DMS153 treated with DMSO at 0.1 percent for 48 hours (cell line): ENCODE measurements around the gene TUBGCP6.
A peak's percentile ranks its signal among the peaks of the same experiment; 100 is the strongest.

Source experiments
- DNase-seq: peaks from one replicate; lab custom pipeline; 2025; ENCODE audit not compliant: unreplicated experiment; lab: John Stamatoyannopoulos, UW

The TUBGCP6 gene

DNA sequence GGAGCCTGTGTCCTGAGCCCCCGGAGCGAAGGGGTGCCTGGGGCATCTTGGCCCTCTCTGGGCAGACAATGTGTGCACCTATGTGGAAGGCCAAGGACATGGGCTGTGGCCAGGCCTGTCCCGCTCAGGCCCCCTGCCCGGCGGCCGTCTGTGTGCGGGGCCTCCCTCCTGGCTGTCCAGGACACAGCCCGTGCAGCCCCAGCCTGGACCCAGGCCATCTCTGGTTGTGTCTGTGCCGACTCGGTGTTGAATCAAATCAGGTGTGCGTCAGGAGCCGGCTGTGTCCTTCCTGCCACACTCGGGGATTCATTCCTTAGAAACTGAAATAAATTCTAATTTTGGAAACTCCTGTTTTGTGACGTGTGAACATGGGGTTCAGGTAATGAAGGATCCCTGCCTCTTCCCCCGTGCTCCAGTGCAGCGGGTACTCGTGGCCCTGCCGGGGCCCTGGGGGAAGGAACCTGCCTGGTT, 45.5 kb downstream of the TUBGCP6 start:
- DNase-seq = no peak

DNA sequence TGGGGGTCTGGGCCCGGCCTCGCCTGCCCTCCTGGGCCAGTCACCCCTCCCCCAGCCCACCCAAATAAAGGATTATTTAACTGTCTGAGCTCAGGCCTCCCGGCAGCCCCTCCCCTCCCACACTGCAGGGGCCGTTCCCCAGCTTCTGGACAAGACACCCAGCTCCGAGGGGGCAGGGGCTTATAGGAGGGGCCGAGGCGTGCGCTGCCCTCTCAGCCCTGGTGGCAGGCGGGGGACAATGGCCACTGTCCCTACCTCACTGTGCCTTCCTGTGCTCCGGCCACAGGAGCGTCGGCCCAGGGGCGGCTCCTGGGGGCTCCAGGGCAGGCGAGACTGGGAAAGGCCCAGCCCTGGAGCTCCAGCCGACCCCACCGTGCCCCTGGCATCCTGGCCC, 46.2 kb downstream of the TUBGCP6 start:
- no peak for DNase-seq

- DNase-seq = no peak
Measured at GRCh38 chr22:50197856-50198623, 46.8 kb downstream of the TUBGCP6 start.

- no peak for DNase-seq
Measured at GRCh38 chr22:50197000-50197800, 47.6 kb downstream of the TUBGCP6 start.

DNA sequence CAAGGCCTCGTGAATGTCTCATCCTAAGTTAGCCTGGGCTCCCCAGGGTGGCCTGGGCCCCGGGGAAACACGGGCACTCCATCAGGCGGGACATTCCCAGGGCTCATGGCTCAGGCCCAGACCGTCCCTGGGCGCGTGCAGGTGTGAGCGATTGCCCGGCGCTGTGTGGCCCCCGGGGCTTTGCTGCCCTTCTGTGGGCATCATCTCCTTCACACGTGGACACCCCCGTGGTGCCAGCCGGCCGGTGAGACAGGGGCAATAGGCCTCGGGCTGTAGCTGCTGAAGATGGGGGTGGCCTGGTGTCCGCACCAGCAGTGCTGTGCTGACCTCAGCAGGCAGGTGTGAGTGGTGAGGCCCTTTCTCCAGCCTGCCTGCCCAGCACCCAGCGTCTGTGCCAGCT, 48.6 kb downstream of the TUBGCP6 start:
- DNase-seq = no peak

GRCh38 chr22:50194037-50194805, 50.6 kb downstream of the TUBGCP6 start:
- DNase-seq = no peak

DNA sequence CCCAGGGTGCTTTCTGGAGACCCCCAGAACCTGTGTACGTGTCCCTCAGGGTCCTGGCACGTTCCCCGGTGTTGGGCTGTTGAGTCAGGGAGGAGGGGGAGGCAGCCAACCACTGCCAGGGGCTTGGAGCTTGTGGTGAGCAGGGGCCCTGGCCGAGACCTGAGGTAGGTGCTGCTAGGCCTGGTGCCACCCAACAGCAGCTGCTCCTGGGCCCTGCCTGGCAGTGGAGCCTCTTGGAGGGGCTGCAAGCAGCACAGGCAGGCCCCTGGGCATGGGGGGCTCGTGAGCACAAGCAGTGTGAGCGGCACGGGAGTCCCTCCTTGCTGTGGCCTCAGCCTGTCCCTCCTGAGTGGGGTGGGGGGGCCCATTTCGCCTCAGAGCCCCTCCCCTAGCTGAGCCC, 51.2 kb downstream of the TUBGCP6 start:
- no peak for DNase-seq

DNA sequence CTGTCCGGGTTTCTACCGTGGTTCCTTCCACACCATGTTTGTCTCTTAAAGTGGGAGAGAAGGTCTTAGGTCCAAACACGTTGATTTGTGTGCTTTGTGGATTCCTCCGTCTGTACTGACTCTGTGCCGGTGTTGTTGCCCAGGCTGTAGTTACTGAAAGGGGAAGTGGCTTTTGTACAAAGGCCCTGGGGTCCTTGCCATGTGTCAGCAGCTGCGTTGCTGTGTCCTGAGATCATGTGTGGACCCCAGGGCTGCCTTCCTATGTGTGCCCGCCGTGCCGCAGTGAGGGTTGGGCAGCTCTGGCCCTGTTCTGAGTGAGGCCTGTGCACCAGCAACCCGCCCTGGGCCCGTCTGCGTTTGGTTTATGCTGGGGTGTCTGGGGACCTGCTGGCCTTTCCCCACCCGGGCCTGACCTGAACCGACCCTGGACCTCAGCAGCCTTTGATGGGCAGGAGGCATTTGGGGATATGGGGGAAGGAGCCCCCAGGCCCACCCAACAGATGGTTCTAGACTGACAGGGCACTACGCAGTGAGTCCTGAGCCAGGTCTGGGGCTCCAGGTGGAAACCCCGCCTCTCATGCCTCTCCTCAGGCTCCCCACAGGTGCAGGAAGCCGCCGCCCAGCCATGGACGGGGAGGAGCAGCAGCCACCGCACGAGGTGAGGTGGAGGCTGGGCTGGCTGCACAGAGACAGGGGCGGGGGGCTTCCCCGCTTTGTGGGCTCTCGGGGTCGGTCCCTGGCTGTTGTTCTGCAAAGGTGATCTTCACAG, 52.2 kb downstream of the TUBGCP6 start:
- no peak for DNase-seq

- DNase-seq = no peak
Measured at GRCh38 chr22:50190941-50191741, 53.7 kb downstream of the TUBGCP6 start.

DNA sequence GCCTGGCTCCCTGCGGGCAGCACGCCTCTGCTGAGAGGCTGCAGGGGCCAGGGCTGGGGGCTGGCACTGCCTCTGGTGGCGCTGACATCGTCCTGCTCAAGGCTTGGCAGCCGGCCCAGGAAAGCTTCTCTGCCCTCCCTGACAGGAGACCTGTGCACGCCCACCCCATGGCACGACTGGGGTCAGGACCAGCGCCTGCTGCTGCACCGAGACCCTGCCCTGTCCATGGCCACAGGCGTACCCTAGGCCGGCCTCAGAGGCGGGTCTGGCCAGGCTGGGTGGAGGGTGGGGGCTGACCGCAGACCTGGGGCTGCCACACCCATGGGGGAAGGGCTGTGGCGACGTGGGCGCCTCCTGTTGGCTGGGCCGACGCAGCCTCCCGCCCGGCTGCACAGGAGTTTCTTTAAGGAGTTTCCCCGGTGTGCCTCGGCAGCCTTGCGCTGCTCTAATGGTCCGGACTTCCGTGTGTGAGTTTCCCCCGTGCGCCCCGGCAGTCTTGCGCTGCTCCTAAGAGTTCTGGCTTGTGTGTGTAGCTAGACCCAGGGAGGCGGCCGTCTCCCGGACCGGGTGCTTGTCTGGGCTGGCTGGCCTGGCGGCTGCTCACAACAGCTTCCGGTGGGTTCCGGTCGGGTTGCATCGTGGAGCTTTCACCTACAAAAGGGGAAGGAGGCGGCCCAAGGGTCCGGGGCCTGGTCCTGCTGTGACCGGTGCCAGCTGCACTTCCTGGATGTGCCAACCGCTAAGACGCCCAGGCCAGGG, 54.5 kb downstream of the TUBGCP6 start:
- DNase-seq = peak; percentile 45

- no peak for DNase-seq
Measured at GRCh38 chr22:50189849-50190181, 55.0 kb downstream of the TUBGCP6 start.

DNA sequence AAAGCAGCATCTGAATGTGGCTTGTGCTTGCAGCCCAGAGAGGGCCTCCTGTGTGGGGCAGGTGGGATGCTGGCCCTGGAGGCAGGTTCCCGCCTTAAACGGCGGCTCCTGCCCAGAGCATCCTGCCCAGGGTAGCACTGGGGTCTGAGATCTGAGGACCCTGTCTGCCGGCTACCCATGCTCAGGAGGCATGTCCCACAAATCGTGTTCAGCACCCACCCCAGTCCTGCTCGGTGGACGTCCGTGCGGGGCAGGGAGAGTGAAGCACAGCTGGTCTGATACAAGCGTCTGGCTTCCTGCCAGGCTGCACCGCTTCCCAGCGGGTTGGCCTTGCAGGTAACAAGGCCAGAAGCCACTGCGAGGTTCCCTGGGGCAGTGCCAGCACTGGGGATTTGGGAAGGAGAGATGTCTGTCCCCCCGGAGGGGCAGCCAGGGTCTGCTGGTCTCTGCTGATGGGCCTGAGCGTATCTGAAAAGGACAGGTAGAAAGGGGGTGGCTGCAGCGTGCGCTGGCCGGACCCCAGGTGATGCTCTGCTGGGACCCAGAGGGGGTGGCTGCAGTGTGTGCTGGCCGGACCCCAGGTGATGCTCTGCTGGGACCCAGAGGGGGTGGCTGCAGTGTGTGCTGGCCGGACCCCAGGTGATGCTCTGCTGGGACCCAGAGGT, 55.5 kb downstream of the TUBGCP6 start:
- DNase-seq = no peak

DNA sequence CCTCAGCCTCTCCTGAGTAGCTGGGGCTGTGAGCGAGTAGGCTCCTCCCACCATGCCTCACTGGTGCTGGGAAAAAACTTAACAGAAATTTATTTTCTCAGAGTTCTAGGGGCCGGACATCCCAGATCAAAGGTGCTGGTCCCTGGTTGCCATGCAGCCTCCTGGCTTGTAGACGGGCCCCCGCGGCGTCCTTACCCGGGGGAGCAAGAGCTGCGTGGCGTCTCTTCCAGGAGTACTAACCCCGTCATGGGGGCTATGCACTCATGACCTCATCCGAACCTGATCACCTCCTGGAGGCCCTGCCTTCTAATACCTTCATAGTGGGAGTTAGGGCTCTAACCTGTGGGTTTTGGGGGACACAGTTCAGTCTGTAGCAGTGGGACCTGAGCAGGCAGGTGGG, 56.5 kb downstream of the TUBGCP6 start:
- DNase-seq = no peak

DNA sequence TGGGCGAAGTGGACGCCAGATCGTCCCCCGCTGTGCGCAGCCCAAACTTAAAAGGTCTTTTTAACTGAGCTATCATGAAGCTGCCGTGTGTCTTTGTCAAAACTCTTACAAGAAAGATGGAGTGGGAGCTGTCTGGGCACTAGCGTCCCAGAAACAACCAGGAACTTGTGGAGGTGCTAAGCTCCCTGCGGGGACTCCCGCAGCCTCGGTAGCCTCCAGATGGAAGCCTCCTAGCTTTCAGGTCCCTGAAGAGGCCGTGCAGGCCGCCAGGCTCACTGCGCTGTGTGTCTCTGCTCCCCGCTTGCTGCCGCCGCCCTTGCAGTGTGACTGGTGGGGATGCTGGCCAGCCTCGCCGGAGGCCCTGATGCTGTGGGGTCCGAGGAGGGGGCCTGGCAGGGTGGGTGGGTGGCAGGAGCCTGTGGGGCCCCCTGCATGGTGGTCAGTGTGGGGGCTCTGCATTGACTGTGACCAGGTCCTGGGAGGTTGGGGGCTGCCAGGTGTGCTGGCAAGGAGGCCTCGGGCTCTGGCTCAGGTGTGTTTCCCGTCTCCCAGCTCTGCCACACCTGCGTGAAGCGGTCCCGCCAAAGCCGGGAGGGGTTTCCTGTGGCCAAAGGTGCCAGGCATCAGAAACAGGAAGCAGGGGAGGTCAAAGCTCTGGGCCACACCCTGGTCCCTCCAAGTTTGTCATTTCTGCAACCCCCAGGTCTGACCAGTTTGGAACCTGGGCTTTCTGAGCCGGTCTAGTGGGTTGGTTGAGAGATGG, 57.9 kb downstream of the TUBGCP6 start:
- DNase-seq = no peak

DNA sequence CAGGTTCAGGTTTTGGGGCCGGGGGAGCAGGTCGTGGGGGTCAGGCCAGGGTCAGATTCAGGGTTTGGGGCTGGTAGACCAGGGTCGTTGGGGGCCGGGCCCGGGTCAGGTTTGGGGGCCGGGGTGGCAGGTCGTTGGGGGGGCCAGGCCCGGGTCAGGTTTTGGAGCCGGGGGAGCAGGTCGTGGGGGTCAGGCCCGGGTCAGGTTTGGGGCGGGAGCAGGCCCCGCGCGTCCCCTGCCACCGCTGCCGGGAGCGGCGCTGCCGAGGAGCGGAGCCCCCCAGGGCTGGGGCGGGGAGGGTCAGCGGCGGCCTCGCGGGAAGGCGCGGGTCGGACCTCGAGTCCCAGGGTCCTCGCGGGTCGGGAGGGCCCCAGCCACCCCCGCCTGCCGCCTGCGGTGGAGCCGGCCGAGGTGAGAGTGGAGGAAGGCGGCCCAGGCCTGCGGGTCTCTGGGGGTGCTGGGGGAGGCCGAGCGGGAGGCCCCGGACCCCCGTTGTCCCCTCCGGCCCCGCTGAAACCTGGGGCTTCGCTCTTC, 58.6 kb downstream of the TUBGCP6 start:
- DNase-seq = no peak

DNA sequence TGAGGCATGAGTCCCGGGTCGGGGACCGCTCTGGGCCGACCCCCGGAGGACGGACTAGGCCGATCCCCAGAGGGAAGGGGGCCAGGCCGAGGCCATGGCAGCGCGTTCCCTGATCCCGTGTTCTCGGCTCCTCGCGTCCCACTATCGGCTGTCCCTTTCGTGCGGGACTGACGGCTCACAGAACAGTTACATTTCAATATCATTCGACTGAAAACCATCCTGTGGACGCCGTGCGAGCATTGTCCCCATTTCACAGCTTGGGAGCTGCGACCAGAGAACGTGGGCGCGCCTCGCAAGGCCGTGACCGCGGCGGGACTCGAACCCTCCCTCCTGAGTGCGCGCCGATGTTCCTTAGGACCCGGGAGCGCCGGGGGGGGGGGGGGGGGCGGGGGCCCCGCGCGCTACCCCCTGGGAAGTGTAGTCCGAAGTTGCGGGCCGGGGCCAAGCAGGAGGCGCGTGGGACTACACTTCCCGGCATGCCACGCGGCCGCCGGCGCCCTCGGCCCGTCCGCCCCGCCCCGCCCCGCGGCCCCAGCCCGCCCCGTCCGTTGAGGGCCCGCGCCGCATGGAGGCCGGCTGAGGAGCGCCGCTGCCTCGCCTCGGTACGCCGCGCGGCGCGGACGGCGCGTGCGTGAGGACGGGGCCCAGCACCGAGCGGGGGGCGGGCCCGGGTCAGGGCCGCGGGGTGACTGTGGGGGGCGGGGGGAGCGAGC, 59.3 kb downstream of the TUBGCP6 start, which contains the start of gene TRABD:
Gene TRABD, plus strand, starts transcription at position 539 of the 713 bp plus-strand sequence. CDS start 7,148 bp downstream, outside the sequence.
- peak; percentile 52 for DNase-seq

- DNase-seq = no peak
Measured at GRCh38 chr22:50184902-50185374, 59.9 kb downstream of the TUBGCP6 start.
